Activated CD4-positive, alpha-beta T cell treated with anti-CD3 and anti-CD28 coated beads, Interleukin-2, amount 10 ng/mL, durations not matched to agents 7 days and 5 days (primary cell): ENCODE data around the gene CDC42EP1. TPM values are rescaled to one million over a fixed set of nuclear protein-coding genes. Genes with fewer than 3 reads are reported as not detected.
"Not testable (repeated sequence)": the region's sequence is repeated elsewhere in the genome, so short reads cannot be mapped to it uniquely, and the experiment has no call there.

ENCODE experiments used
- CTCF ChIA-PET: fragments of 350-600 bp; sonication (Branson Sonifier 250); formaldehyde crosslinking; loops from one replicate; lab custom pipeline; 2021; ENCODE audit warnings: antibody characterized with exemption; lab: Charles Lee
- POLR2A ChIA-PET: fragments of 350-600 bp; sonication (Branson Sonifier 250); formaldehyde crosslinking; loops from one replicate; lab custom pipeline; 2021; ENCODE audit warnings: antibody characterized with exemption; lab: Charles Lee
- DNase-seq: peaks from one replicate; pipeline ENCODE4 v3.0.0-alpha.2; 2020
- H3K27ac Mint-ChIP-seq: one replicate; pipeline ENCODE4 v1.8.0; 2021; ENCODE audit warnings: mild to moderate bottlenecking, moderate library complexity, mixed read lengths
- H3K27me3 Mint-ChIP-seq: one replicate; pipeline ENCODE4 v1.8.0; 2021; ENCODE audit warnings: mixed read lengths
- H3K36me3 Mint-ChIP-seq: one replicate; pipeline ENCODE4 v1.8.0; 2021; ENCODE audit warnings: low read depth, mixed read lengths
- H3K4me1 Mint-ChIP-seq: one replicate; pipeline ENCODE4 v1.8.0; 2021; ENCODE audit warnings: mixed read lengths
- H3K4me3 Mint-ChIP-seq: one replicate; pipeline ENCODE4 v1.8.0; 2021; ENCODE audit warnings: mild to moderate bottlenecking, moderate library complexity, mixed read lengths
- H3K9me3 Mint-ChIP-seq: one replicate; pipeline ENCODE4 v1.8.0; 2021; ENCODE audit warnings: mixed read lengths
- total RNA-seq, 2 experiments: library from RNA; stranded (reverse); gene quantifications; one replicate each; pipeline ENCODE4 v1.2.3, GENCODE V29; 2021

Gene CDC42EP1
- total RNA-seq, 2 experiments from 2014 or later = 0.30 TPM; not detected in 1

DNA sequence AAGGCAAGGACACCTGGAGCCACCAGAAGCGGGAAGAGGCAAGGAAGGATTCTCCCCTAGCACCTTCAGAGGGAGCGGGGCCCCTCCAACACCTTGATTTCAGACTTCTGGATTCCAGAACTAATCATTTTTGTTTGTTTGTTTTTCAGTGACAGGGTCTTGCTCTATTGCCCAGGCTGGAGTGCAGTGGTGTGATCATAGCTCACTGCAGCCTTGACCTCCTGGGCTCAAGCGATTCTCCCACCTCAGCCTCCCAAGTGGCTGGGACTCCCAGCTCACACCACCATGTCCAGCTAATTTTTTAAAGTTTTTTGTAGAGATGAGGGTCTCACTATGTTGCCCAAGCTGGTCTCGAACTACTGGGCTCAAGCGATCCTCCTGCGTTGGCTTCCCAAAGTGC lies 20.5 kb upstream of the CDC42EP1 start:
- H3K4me3 Mint-ChIP-seq, H3K9me3 Mint-ChIP-seq, H3K27ac Mint-ChIP-seq, H3K36me3 Mint-ChIP-seq, POLR2A ChIA-PET, DNase-seq: not testable (repeated sequence)
- peaks cover 37% of the 10 kb centered on the region for H3K4me1 Mint-ChIP-seq
- peaks cover 16% of the 10 kb centered on the region for H3K27me3 Mint-ChIP-seq
- CTCF ChIA-PET = interaction anchor here (1.2 to 16.2 kb wide), 12 partner anchors 7 to 324 kb away, joined by 3 to 397 read pairs (median 7); partner anchors contain the start of genes CDC42EP1 and GGA1

DNA sequence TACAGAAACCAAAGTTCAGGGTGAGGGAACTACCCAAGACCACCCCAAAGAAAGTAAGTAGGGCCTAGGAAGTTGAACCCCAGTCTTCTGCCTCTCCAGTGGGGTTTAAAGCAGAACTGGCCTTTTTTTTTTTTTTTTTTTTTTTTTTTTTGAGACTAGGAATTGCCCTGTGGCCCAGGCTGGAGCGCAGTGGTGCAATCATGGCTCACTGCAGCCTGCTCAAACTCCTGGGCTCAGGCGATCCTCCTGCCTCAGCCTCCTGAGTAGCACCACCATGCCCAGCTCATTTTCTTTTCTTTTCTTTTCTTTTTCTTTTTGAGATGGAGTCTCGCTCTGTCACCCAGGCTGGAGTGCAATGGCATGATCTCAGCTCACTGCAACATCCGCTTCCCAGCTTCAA lies 17.9 kb upstream of the CDC42EP1 start:
- CTCF ChIA-PET = interaction anchor here (0.6 to 16.2 kb wide), 8 partner anchors 9 to 755 kb away, joined by 3 to 397 read pairs (median 3); partner anchors contain the start of gene CDC42EP1
- peaks cover 18% of the 10 kb centered on the region for H3K27me3 Mint-ChIP-seq
- H3K36me3 Mint-ChIP-seq, H3K9me3 Mint-ChIP-seq, H3K27ac Mint-ChIP-seq, DNase-seq, POLR2A ChIA-PET, H3K4me3 Mint-ChIP-seq: not testable (repeated sequence)
- peaks cover 44% of the 10 kb centered on the region for H3K4me1 Mint-ChIP-seq

DNA sequence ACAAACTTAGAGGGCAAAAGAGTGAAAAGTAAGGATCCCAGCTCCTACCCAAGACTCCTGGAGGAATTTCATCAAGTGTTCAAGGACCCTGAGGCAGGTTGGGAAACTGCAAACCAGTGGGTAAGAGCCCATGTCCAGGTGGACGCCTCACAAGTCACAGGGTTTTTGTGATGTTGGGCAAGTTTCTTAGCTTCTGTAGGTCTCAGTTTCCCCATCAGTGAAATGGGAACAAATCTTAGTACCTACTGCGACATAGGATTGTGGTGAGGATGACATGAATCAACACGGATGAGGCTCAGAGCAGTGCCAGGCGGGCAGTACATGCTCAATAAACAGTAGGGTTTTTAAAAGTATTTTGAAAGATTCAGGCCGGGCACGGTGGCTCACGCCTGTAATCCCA lies 17.3 kb upstream of the CDC42EP1 start:
- no peak for DNase-seq
- ChIA-PET CTCF (interaction anchor here (0.6 to 16.2 kb wide), 4 partner anchors 9 to 49 kb away, joined by 3 to 397 read pairs (median 4); partner anchors contain the start of gene CDC42EP1), POLR2A (no interaction called here)
- Mint-ChIP-seq H3K27me3 (peaks cover 19% of the 10 kb centered on the region), H3K4me3 (no peak overlapping the region), H3K9me3 (no peaks in the 10 kb centered on the region), H3K27ac (no peak overlapping the region), H3K36me3 (no peaks in the 10 kb centered on the region), H3K4me1 (peaks cover 42% of the 10 kb centered on the region)

DNA sequence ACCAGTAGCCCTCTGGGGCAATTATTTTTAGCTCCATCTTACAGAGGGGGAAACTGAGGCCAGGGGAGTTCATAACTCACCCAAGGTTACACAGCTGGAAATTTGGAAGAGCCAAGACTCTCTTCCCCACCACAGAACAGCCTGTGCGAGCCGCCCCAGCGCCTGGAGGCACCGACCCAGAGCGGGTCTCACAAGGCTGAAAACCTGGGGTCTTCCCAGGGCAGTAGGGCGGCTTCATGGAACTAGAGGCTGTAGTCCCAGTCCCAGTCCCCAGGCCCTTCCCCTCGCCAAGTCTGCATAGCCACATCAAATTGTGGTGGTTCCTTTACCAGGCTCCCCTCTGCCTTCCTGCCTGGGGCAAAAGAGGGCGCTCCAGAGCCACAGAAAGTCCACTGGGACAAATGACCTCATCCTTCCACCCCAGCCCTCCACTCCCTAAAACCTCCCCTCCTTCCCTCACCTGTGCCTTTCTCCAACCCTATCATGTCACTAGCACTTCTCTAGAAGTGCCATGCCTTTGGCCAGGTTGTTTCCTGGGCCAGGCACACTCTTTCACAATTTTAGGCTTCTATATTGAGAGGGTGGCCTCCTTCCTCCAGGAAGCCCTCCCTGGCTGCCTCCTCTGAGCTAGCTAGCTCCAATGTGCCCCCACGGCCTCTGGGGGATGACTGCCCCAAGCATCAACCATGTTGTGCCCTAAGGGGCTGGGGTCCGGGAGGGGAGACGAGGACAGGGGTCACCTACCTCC lies 15.2 kb upstream of the CDC42EP1 start:
- Mint-ChIP-seq H3K27ac (no peak overlapping the region), H3K36me3 (no peaks in the 10 kb centered on the region), H3K4me1 (peaks cover 28% of the 10 kb centered on the region), H3K4me3 (no peak overlapping the region), H3K9me3 (no peaks in the 10 kb centered on the region), H3K27me3 (peaks cover 17% of the 10 kb centered on the region)
- CTCF ChIA-PET = interaction anchor here (0.8 to 16.2 kb wide), 6 partner anchors 14 to 62 kb away, joined by 3 to 397 read pairs (median 4); partner anchors contain the start of genes CDC42EP1 and GGA1
- DNase-seq = peak; percentile 54
- POLR2A ChIA-PET = no interaction called here

DNA sequence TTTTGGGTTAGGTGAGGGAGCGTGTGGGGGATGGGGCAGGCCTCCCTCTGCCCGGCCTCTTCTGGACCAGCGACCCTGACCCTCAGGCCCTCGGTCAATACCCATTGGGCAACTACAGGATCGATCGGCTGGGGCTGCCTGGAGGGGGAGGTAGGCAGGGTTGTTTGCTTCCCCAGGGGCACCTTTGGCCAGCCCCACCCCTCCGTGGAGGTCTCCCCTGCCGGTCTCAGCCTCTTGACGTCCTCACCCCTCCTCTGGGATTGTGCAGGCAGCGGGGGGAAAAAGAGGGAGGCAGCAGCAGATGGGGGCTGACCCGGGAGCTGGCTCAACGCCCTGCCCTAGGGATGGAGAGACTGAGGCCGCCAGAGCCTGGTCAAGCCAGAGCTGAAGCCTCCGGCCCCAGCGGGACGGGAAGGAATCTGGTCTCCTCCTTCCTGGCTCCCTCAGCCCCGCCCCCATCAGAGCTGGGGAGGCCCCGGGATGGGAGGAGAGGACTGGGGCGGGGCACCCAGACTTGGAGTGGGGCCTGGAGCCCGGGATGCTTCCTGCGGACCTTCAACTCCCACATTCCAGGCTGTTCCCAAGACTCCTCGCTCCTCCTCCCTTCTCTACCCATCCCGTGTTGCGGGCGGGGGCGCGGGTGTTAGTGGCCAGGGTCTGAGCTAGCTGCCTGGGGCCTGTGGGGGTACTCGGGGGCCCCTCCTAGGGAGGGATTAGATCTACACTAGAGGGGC lies 14.4 kb upstream of the CDC42EP1 start:
- no peaks in the 10 kb centered on the region for H3K9me3 Mint-ChIP-seq
- POLR2A ChIA-PET = no interaction called here
- no peaks in the 10 kb centered on the region for H3K36me3 Mint-ChIP-seq
- DNase-seq = no peak
- no peak overlapping the region for H3K4me3 Mint-ChIP-seq
- peaks cover 12% of the 10 kb centered on the region for H3K27me3 Mint-ChIP-seq
- no peak overlapping the region for H3K27ac Mint-ChIP-seq
- peaks cover 21% of the 10 kb centered on the region for H3K4me1 Mint-ChIP-seq
- CTCF ChIA-PET = interaction anchor here (1.4 to 16.2 kb wide), 4 partner anchors 15 to 62 kb away, joined by 3 to 397 read pairs (median 10); partner anchors contain the start of genes CDC42EP1 and GGA1

DNA sequence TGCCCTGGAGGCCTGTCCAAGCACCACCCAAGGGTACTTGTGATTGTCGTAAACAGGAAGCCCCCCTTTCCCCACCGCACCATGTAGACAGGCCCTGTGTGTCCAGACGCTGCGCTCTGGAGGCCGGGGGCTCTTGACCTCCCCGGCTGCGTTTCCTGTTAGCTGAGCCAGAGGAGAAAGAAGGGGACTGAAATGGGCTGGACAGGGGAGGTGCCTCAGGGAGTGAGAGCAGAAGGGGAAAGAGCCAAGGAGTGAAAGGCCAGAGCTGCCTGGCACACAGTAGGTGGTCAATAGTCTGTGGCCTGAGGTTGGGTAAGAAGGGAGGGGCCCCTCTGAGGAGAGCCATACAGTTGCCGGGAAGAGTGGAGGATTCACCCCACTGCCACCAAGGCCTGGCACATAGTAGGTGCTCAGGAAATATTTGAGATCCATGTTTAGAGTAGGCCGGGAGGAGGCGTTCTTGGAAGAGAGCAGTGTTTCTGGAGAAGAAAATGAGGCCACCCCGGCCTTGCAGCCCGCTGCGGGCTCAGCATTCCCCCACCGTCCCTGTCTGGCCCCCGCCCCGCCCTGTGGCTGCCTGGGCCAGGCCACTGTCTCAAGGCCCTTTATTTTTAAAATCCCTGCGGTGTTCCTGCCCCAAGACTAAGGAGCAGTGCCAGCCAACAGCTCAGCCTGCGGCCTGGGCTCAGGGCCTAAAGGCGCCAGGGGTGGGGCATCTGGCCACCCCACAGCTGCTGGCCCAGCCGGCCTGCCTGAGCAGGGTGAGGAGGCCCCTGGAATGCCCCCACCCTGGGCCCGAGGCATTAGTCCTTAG lies 13.6 kb upstream of the CDC42EP1 start:
- Mint-ChIP-seq H3K4me3 (no peak overlapping the region), H3K9me3 (no peaks in the 10 kb centered on the region), H3K27ac (peak overlapping the region; percentile 25), H3K36me3 (no peaks in the 10 kb centered on the region), H3K4me1 (peaks cover 17% of the 10 kb centered on the region), H3K27me3 (peaks cover 16% of the 10 kb centered on the region)
- CTCF ChIA-PET = interaction anchor here (1.3 to 16.2 kb wide), 5 partner anchors 8 to 61 kb away, joined by 5 to 397 read pairs (median 5); partner anchors contain the start of genes CDC42EP1 and GGA1
- no peak for DNase-seq
- POLR2A ChIA-PET = no interaction called here

DNA sequence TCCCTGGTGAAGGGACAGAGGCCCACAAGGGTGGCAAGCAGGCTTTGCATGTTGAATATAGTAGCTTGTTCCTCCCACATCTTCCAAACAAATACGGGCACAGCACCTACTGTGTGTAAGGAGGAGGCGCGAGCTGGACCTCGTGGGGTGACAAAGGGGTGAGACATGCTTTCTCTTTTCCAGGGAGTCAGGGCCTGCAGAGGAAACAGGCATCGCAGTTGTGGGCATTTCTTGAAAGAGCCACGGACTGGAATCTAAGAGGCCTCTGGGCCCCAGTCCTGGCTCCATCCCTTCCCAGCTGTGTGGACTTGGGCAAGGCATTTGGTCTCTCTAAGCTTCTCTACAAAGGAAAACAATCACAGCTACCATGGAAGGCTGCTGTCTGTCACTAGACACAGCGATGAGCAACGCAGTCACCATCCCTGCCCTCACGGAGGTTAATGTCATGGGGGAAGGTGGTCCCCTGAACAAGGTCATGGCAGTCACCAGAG lies 13.0 kb upstream of the CDC42EP1 start:
- ChIA-PET CTCF (interaction anchor here (1.3 to 16.2 kb wide), 3 partner anchors 8 to 45 kb away, joined by 5 to 397 read pairs (median 5); partner anchors contain the start of gene CDC42EP1), POLR2A (no interaction called here)
- H3K4me3 Mint-ChIP-seq = no peak overlapping the region
- H3K27ac Mint-ChIP-seq = no peak overlapping the region
- no peaks in the 10 kb centered on the region for H3K36me3 Mint-ChIP-seq
- no peak for DNase-seq
- peaks cover 16% of the 10 kb centered on the region for H3K27me3 Mint-ChIP-seq
- H3K9me3 Mint-ChIP-seq = no peaks in the 10 kb centered on the region
- peaks cover 10% of the 10 kb centered on the region for H3K4me1 Mint-ChIP-seq

DNA sequence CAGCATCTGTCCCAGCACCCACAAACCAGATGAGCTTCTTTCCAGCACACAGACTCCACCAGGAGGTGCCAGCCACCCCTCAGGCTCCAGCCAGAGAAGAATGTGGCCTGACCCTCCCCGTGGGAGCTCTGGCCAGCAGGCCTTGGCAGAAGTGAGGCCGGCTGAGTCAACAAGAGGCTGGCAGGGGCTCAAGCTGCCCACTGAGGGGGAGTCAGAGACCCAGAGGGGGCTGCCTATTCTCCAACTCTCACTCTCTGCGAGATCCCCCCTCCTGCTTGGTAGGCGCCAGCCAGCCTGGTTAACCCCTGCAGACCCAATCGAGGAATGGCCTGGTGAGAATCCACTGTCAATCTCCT lies 10.6 kb upstream of the CDC42EP1 start:
- no peak for DNase-seq
- CTCF ChIA-PET = interaction anchor here (0.6 to 16.2 kb wide), 4 partner anchors 11 to 58 kb away, joined by 3 to 397 read pairs (median 12); partner anchors contain the start of gene CDC42EP1
- Mint-ChIP-seq H3K27me3 (peaks cover 19% of the 10 kb centered on the region), H3K4me1 (peaks cover 7% of the 10 kb centered on the region), H3K4me3 (no peak overlapping the region), H3K27ac (no peak overlapping the region), H3K36me3 (no peaks in the 10 kb centered on the region), H3K9me3 (no peaks in the 10 kb centered on the region)
- POLR2A ChIA-PET = no interaction called here

DNA sequence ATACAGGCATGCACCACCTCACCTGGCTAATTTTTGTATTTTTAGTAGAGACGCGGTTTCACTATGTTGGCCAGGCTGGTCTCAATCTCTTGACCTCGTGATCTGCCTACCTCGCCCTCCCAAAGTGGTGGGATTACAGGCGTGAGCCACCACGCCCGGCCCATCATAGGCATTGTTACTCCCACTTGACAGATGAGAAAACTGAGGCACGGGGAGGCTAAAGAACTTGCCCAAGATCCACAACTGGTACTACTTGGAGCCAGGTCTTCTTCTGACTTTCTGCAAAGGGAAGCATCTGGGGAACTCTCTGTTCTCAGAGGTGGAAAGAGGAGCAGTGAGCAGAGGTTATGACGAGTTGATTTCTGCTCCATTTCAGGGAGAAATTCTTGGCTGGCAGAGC lies 9.4 kb upstream of the CDC42EP1 start:
- H3K4me3 Mint-ChIP-seq, POLR2A ChIA-PET: not testable (repeated sequence)

DNA sequence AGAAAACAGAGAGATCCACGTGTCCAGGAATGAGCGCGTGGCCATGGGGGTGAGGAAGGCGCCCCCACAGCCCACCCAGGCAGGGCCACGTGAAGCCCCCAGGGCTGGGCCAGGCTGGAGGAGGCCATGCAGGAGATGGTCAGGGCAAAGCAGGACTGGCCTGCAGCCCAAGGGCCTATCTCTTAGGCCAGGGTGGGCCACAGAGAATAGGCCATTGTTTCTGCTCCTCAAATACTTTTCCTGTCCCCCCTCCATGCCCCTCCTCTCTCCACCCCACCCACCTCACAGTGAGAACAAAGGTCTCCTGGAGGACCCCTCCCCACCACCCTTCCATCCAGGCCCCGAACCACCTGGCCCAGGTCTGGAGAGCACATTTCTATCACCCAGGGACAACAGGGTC lies 8.3 kb upstream of the CDC42EP1 start:
- CTCF ChIA-PET = interaction anchor here (0.8 to 16.2 kb wide), 4 partner anchors 10 to 272 kb away, joined by 3 to 397 read pairs (median 12); partner anchors contain the start of genes CDC42EP1 and GALR3
- Mint-ChIP-seq H3K27me3 (peaks cover 32% of the 10 kb centered on the region), H3K36me3 (no peaks in the 10 kb centered on the region), H3K4me3 (no peak overlapping the region), H3K9me3 (no peaks in the 10 kb centered on the region), H3K27ac (no peak overlapping the region), H3K4me1 (no peaks in the 10 kb centered on the region)
- no peak for DNase-seq
- POLR2A ChIA-PET = no interaction called here

More for the DNA sequence above, 9.4 kb upstream of the CDC42EP1 start:
- CTCF ChIA-PET = interaction anchor here (1.1 to 16.2 kb wide), 3 partner anchors 12 to 41 kb away, joined by 3 to 397 read pairs (median 20); partner anchors contain the start of gene CDC42EP1
- H3K9me3 Mint-ChIP-seq, H3K27ac Mint-ChIP-seq, DNase-seq, H3K4me1 Mint-ChIP-seq, H3K36me3 Mint-ChIP-seq: not testable (repeated sequence)
- H3K27me3 Mint-ChIP-seq = peaks cover 25% of the 10 kb centered on the region

DNA sequence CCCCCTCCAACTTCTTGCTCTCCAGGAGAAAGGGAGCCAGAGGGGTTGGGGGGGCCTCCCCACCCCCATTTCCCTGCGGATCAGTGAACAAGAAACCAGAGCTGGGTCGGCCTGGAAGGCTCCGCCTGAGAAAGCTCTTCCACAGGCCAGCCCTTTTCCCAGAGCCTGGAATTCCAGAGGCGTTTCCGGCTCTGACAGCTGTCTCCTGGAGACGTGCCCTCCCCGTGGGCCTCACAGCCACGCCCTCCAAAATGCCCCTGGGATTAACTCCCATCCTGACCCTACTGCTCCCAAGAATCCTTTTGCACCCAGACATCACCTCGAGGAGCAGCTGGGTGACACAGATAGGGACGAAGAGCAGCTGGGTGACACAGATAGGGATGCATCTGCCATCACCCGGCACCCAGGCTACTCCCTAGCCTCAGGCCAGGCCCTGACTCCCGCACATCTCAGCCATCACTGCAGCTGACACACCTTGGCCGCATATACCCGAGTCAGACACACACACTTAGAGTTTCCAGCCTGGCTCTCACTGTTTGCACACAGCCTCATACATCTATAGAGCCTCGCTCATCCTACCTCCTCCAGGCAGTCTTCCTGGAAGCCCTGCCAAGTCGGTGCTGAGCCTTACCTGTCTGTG lies 7.6 kb upstream of the CDC42EP1 start:
- Mint-ChIP-seq H3K4me3 (no peak overlapping the region), H3K9me3 (no peaks in the 10 kb centered on the region), H3K27ac (no peak overlapping the region), H3K27me3 (peaks cover 37% of the 10 kb centered on the region), H3K36me3 (no peaks in the 10 kb centered on the region), H3K4me1 (no peaks in the 10 kb centered on the region)
- POLR2A ChIA-PET = interaction anchor here (0.6 kb wide), 1 partner anchor 427 kb away, joined by 3 read pairs; no protein-coding TSS in a partner anchor
- DNase-seq = no peak
- CTCF ChIA-PET = interaction anchor here (0.6 to 16.2 kb wide), 4 partner anchors 10 to 670 kb away, joined by 3 to 397 read pairs (median 3); partner anchors contain the start of gene CDC42EP1
